ENCODE results near the gene CEP83.
"Not testable (repeated sequence)": the region's sequence is repeated elsewhere in the genome, so short reads cannot be mapped to it uniquely, and the experiment has no call there.

CEP83 gene

DNA sequence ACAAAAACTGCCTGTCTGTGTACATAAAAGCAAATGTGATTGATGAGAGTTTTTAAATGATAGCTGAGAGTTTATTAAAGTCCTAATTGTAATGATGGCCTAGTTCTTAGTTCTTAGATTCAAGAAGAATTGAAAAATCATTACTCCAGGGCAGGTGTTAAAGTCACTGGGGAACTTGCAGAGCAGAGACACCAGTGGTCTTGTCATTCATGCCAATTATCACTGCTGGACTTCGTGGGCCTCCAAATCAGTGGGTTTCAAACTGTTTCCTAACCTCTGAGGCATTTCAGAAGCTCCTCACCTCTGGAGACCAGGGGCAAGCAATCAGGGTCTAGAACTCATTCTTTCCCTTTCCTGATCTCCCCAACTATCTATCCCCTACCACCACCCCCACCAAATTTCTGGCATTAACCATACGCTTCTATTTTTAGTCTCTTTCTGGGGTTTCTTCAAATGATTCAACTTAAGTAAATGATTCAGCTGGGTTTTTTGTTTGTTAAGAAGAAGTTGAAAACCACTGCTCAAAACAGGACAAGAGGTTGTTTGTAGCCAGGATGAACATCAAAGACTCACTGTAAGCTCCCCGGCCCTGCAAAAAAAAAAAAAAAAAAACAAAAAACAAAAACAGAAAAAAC, 80.1 kb downstream of the CEP83 start:
- DNase-seq = no peak

DNA sequence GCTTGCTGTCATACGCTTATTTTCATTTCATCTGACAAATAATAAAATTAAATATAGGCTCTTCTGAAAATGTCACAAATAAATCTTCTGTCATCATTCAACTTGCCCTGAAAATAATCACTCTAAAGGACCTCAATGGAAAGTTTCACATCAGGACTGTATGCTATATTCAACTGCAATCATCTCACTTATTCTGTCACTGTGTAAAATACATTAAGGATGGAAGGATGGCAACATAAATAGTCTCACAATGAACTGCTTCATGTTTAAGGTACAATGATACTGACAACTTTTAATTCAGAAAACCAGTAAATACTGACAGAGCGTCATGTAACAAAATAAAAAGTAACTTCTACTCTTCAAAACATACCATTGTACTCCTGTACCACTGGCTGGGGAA, 82.1 kb downstream of the CEP83 start:
- no peak for DNase-seq

DNA sequence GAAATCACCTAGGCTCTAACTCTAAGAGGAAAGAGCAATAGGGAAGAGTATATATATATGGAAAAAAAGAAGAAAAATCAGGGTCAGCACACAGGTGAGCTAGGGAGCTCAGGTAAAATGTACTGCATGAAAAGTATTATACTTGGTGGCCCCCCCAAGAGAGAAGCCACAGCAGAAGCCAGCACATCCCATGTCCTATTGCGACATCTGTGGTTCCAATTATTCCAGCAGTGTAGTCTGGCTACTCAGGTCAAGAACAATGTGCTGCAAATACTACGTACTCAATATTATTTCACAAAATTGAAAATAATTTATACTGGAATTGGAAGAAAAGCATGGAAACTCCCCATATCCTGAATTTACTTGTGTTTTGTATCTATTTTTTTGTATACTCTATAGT, 85.5 kb downstream of the CEP83 start:
- DNase-seq = no peak

DNA sequence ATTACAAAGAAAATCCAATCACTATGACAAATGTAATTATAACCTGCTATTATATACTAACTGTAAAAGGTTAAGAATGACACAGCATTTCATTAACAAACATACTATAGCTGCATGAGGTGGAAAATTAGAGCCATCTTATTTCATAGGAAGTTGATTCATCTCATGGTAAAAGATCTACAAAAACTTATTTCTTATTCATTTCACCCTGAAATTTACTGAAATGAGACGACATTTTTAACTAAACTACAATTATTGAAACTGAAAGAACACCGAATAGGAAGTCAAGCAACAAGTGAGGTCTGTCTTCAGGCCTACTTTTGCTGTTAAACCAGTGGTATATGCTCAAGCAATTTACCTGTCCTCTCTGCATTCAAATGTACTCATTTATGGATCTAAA, 87.2 kb downstream of the CEP83 start:
- no peak for DNase-seq

DNA sequence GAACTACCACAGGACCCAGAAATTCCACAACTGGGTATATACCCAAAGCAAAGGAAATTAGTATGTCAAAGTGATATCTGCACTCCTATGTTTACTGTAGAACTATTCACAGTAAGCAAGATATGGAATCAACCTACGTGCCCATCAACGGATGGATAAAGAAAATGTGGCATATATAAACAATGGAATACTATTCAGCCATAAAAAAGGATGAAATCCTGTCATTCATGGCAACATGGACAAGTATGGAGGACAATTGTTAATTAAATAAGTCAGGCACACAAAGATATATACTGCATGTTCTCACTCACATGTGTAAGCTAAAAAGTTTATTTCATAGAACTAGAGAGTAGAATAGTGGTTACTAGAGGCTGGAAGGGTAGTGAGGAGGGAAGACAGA, 97.0 kb downstream of the CEP83 start:
- no peak for DNase-seq

DNA sequence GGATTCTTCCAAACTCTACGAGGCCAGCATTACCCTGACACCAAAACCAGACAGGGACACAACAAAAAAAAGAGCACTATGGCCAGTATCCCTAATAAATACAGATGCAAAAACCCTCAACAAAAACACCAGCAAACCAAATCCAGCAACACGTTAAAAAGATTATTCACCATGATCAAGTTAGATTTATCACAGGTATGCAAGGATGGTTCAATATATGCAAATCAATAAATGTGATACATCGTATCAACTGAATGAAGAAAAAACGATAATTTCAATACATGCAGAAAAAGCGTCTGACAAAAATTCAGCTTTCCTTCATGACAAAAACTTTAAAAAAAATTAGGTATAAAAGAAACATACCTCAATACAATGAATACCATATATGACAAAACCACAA, 99.9 kb downstream of the CEP83 start:
- no peak for DNase-seq

DNA sequence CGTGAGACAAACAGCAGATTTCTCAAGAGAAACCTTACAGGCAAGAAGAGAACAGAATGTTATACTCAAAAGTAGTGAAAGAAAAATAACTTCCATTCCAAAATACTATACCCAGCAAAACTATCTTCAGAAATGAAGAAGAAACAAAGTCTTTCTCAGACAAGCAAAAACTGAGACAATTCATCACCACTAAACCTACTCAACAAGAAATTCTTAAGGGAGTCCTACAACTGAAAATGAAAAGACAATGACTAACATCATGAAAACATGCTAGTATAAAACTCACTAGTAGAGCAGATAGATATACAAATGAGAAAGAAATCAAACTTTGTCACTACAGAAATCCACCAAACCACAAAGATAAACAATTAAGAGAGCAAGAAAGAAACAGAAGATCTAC, 106.5 kb downstream of the CEP83 start:
- DNase-seq = no peak

DNA sequence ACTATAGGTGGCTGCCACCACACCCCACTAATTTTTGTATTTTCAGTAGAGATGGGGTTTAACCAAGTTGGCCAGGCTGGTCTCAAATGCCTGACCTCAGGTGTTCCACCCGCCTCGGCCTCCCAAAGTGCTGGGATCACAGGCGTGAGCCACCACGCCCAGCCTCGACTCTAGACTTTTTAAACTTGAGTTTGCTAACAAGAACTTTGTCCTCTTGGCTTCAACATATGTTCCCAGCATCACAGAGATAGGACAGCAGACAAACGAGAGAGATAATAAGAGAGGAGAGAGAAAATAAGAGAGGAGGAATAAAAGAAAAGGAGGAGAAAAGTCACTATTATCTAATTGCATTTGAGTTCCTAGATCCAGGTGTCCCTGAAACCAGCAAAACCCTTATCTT, 119.1 kb downstream of the CEP83 start:
- no peak for DNase-seq

DNA sequence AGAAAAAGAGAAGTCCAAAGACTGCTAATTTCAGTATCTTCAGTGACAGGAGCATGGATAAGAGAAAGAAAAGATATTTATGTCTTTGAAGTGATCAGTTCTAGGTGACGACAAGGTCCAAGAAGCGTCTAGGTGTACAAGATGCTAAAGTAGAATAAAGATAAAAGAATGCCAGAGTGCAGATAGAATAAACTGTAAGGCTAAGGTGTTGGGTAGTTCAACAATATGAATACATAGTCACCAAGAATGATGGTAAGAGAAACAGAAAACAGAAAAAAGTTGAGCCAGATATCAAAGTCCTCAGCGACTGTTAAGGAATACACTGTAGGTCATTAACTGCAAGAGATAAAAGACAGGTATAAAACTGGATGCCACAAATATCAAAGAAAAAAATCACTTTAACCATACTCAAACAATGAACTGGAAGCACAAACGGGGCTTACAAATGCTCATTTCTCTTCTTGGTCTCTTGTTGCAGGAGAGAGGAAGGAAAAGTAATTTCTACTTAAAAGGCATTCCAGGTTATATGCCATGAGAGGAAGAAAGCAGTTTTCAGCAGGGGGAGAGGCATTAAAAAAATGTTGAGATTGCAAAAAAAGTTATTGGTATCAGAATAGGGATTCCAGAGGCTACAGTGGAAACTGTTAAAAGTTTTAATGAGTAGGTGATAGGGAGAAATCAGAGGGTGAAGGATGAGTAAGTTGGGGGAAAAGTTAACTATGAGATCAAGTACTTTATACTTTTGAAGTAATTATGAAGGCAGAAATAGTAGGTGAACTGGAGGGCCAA, 121.5 kb downstream of the CEP83 start:
- DNase-seq = no peak

DNA sequence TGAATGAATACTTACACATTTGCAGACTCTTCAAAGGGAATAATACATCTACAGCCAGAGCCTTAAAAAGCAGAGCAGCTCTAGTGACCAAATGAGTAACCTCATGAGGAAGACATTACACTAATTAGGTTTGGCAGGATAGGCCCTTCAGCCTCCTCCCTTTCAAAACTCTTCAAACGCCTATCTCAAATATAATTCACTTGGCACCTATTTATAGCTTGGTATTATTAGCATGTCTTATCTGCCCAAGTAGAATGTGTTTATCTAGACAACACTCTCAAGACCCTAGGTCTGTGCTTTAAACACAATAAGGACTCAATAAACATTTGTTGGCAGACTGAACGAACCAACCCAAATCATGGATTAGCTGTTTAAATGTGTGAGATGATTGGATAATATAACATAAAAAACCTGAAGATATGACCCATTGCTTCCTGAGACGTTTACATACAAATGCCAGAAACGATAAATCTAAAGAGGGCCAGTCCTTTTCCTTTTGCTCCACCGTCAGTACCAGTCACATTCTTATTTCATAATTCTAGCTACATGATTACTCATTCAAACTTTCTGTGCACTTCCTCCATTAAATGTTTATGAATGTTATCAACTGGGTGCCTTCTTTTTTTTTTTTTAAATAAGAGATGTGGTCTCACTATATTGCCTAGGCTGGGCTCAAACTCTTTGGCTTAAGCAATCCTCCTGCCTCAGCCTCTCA, 123.3 kb downstream of the CEP83 start:
- DNase-seq = no peak

DNA sequence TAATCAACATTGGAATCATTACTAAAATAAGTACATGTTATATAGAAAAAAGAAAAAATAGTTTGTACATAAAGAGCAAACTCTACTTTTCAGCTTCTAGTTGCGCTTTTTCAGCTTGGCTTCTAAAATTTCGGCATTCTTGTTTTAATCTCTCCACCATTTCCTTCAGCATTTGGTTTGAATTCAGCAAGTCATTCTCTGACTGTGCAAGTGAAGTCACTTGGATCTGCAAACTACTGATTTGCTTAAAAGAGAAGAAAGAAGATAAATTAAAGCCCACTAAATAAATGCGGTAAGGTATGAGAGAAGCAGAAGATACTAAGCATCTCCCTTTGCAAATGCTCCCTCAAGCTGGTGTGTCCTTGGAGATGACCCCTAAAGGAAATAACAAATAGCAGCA, 126.3 kb downstream of the CEP83 start:
- DNase-seq = no peak

DNA sequence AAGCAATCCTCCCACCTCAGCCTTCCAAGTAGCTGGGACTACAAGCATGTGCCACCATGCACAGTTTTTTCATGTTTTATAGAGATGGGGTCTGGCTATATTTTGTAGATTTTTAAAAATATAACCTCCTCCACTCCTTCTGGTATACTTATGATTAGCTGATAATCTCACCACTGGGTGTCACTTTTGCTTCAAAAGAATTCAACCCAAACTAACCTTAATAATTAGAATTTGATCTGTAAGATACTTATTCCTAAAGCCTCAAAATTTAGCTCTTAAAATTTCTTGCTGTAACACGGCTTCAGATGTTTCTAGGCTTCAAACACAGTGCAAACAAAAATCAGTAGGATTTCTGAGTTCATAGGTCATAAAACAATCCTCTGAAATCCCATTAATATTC, 130.3 kb downstream of the CEP83 start:
- no peak for DNase-seq

DNA sequence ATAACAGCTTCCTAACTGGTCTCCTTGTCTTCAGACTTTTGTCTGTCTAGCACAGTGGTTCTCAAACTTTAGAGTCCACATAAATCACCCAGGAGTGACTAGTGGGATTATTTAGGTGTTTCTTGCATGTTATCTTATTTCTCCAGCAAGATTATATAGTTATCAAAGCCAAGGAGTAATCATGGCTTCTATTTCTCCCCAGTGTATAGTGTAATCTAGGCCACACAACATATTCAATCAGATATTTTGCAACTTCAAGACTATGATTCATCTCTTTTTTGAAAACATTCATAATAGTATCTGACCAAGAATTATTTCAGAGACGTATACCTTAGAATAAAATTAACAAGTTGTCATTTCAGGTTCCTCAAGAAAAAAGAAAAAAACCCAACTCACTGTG, 131.9 kb downstream of the CEP83 start:
- no peak for DNase-seq

DNA sequence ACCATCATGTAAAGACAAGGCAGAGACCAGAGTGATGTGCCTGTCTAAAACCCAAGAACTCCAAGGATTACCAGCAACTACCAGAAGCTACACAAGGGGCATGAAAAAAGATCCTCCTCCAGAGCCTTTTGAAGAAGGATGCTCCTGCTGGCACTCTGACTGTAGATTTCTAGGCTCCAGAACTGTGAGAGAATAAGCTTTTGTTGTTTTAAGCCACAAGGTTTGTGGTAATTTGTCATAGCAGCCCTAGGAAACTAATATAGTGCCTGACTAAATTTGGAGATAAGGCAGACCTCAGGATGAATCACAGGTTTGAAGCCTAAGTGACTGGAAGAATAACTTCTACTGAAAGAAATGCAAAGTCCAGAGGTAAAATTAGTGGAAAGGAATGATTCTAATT, 132.9 kb downstream of the CEP83 start:
- DNase-seq = no peak

DNA sequence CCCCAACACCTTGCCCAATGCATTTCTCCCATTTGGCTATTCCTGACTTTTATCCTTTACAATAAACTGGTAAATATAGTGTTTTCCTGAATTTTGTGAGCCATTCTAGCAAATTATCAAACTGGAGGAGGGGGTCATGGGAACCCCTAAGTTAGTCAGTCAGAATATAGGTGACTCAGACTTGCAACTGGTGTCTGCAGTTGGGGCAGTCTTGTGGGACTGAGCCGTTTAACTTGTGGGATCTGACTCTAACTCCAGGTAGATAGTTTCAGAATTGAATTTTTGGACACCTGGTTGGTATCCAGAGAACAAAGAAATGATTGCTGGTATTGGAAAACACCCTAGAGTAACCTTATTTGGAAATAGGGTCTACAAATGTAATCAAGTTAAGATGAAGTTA, 133.4 kb downstream of the CEP83 start:
- no peak for DNase-seq

DNA sequence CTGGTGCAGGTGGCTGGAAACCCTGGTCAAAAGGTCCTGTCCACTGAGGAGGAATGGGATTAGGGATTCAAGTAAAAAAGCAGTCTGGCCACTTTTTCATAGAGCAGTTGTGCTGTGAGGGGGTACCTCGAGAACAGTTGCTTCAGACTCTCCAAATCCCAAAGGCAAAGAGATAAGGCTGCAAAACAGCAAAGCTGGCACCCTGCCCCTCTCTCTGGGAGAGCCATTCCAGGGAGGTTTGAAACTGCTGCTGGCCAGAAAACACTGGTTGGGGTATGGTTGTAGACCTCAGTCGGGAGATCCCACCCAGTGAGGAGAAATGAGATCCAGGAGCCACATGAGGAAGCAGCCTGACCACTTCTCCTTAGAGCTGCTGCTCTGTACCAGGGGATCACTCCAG, 137.3 kb downstream of the CEP83 start:
- no peak for DNase-seq

DNA sequence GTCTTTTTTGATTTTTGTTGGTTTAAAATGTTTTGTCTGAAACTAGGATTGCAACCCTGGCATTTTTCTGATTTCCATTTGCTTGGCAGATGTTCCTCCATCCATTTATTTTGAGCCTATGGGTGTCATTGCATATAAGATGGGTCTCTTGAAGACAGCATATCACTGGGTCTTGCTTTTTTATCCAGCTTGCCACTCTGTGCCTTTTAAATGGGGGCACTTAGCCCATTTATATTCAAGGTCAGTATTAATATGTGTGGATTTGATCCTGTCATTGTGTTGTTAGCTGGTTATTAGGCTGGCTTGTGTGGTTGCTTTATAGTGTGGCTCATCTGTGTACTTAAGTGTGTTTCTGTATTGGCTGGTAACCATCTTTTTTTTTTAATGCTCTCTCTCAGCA, 139.6 kb downstream of the CEP83 start:
- DNase-seq = no peak

DNA sequence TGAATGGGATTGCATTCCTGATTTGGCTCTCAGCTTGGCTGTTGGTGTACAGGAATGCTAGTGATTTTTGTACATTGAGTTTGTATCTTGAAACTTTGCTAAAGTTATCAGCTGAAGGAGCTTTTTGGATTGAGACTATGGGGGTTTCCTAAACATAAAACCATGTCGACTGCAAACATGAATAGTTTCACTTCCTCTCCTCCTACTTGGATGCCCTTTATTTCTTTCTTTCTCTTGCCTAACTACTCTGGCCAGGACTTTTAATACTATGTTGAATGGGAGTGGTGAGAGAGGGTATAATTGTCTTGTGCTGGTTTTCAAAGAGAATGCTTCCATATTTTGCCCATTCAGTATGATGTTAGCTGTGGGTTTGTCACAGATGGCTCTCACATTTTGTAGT, 141.5 kb downstream of the CEP83 start:
- DNase-seq = no peak

DNA sequence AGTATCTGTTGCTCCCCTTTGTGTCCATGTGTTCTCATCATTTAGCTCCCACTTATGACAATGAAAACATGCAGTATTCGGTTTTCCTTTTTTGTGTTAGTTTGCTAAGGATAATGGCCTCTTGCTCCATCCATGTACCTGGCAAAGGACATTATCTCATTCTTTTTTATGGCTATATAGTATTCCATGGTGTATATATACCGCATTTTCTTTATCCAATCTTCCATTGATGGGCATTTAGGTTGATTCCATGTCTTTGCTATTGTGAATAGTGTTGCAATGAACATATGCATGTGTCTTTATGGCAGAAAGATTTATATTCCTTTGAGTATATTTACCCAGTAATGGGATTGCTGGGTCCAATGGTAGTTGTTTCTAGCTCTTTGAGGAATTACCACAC, 143.1 kb downstream of the CEP83 start:
- not testable (repeated sequence) for DNase-seq

DNA sequence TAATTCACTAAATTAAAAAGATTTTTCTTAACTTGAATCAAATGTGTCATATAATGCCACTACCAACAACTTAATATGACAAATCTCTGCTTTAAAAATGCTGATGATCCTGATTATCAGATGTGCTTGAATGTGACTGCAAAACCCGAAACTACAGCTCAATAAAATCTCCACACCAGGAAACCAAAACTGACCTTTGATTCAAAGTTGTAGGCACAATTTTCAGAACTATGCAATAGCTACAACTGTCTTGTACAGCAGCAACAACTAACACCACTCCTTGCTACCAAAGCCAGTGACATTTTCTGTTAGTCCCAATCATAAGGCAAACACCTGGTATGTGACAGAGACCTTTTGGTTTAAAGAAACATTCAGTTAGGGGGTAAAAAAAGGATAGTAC, 147.3 kb downstream of the CEP83 start:
- DNase-seq = no peak

DNA sequence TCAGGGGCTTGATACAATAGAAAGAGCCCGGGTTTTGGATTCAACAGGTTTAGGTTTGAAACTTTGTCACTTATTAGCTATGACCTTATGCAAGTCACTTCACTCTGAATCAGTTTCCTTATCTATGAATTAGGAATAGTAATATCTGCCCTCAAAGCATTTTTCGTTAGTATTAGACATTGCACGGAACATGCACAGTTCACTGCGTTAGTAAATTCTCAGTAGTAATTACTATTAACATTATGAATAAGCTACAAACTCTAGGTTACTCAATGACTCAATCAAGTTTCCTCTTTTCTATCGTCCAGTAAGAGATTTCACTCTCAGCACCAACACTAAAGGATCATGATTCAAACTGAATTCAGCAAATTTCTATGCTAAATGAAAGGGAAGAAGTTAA, 150.3 kb downstream of the CEP83 start:
- no peak for DNase-seq

DNA sequence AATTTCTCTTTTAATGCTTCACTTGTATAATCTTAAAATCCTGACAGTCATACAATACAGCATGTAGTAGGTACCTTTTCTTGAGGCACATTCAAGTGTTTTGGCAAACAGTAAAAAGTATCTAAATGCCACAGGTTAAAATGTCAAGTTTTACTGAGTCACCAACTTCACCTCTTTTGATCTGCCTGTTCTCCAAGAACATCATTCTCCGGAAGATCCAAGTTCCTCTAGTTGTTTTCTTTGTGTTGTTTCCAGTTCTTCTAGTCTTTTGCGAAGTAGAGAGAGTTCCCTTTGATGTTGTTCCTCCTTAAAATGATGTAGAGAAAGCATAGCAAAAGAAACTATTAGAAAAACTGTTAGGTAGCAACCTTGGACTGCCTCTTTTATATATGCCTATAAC, 151.1 kb downstream of the CEP83 start:
- no peak for DNase-seq

DNA sequence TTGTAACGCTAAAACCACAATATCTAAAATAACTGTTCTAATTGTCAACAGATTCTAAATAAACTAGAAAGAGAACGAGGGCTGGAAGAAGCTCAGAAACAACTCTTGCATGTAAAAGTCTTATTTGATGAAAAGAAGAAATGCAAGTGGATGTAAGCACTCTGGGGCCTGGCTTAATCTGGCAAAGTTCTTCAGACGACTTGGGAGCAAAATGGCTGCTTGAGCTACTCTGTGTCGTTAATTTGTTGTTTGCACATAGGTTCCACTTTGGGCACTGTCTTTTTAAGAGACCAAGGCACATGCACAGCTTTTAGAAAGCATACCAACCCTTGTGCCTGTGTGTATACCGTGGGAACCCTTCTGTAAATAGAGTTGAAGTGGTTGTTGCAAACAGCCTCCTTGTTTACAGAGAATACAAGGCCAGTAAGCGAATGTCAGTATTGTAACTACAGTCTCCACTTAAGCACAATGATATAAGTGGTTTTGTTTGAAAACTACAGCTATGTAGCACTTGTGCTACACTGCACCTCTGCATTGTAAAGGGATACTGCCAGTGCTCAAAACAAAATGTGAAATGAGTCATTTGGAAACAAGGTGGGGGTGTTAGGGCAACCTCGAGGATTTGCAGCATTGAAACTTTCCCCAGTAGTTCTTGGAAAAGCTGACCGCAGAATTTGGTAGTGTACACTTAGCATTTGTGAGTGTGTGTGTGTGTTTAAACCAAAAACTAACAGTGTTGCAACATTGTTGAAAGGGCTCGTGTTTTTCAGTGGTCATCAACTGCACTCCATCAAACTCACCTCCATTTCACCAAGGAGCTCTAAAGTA, 154.3 kb downstream of the CEP83 start:
- DNase-seq = no peak

Data from femur (tissue), 1 donor.